Astrocyte of the cerebellum (primary cell): ENCODE data around the gene RIT2.

ENCODE experiments used
- DNase-seq: peaks from one replicate; pipeline ENCODE4 v3.0.0-alpha.2; 2011; ENCODE audit warnings: low read depth
- H3K4me3 ChIP-seq: 2 replicates; pipeline ENCODE4 v1.5.1; 2011; ENCODE audit warnings: mild to moderate bottlenecking, low read depth, low read length, moderate library complexity
- CTCF ChIP-seq: IDR thresholded peaks from 2 replicates; pipeline ENCODE4 v1.5.1; 2012; ENCODE audit warnings: low read length, low read depth, moderate library complexity, mild to moderate bottlenecking; ENCODE audit errors: missing control alignments
- in situ Hi-C: cut with HindIII; loops from 2 replicates; pipeline ENCODE4 v1.10.0; 2017; ENCODE audit warnings: low sequenced_read_pairs

The RIT2 gene

GRCh38 chr18:42901161-42901560 is 214.3 kb downstream of the RIT2 start:
- no peak for TF ChIP-seq CTCF
- H3K4me3 ChIP-seq, result no peak overlapping the region
- DNase-seq, result no peak
- in situ Hi-C loops, result no loop called here

GRCh38 chr18:42893977-42894376 is 221.5 kb downstream of the RIT2 start:
- in situ Hi-C loops, result no loop called here
- no peak overlapping the region for H3K4me3 ChIP-seq
- DNase-seq, result no peak
- TF ChIP-seq CTCF, result no peak

GRCh38 chr18:42892181-42892580 is 223.3 kb downstream of the RIT2 start:
- TF ChIP-seq CTCF, result no peak
- in situ Hi-C loops, result no loop called here
- no peak for DNase-seq

GRCh38 chr18:42891705-42892104 is 223.8 kb downstream of the RIT2 start:
- no peak overlapping the region for H3K4me3 ChIP-seq
- in situ Hi-C loops, result no loop called here
- TF ChIP-seq CTCF, result no peak
- no peak for DNase-seq

More at GRCh38 chr18:42892181-42892580, 223.3 kb downstream of the RIT2 start:
- no peak overlapping the region for H3K4me3 ChIP-seq

- in situ Hi-C loops, result no loop called here
- H3K4me3 ChIP-seq, result no peak overlapping the region
- TF ChIP-seq CTCF, result no peak
- DNase-seq, result no peak
Measured at GRCh38 chr18:42883169-42883568, 232.3 kb downstream of the RIT2 start.

GRCh38 chr18:42882122-42882521 is 233.4 kb downstream of the RIT2 start:
- TF ChIP-seq CTCF, result no peak
- no peak overlapping the region for H3K4me3 ChIP-seq
- DNase-seq, result no peak
- in situ Hi-C loops, result no loop called here

GRCh38 chr18:42872838-42873237 is 242.6 kb downstream of the RIT2 start:
- no peak overlapping the region for H3K4me3 ChIP-seq
- no peak for TF ChIP-seq CTCF
- in situ Hi-C loops, result no loop called here
- DNase-seq, result no peak
